H1 (cell line): ENCODE measurements around the gene BCL2. TPM values are rescaled to one million over a fixed set of nuclear protein-coding genes. Genes with fewer than 3 reads are reported as not detected.

Experiments
- CTCF ChIA-PET: fragments of 300-600 bp; sonication (Branson Sonifier 250); formaldehyde crosslinking; loops from one replicate; lab custom pipeline; 2021; ENCODE audit not compliant: partially characterized antibody; lab: Charles Lee
- POLR2A ChIA-PET: fragments of 300-600 bp; sonication (Branson Sonifier 250); formaldehyde crosslinking; loops from one replicate; lab custom pipeline; 2021; ENCODE audit warnings: inconsistent platforms; ENCODE audit not compliant: partially characterized antibody; lab: Charles Lee
- DNase-seq, 2 experiments: peaks; one replicate each; pipeline versions ENCODE4 v3.0.0 to v3.0.0-alpha.2; 2010 to 2022; ENCODE audit warnings: low spot score in 2 of 2, low read depth in 1 of 2, mixed read lengths in 1 of 2
- FAIRE-seq: peaks from 2 replicates; lab custom pipeline; 2011; peaks lifted over from hg19 to GRCh38; lab: Jason Lieb, UNC
- H2AFZ ChIP-seq: 2 replicates; pipeline ENCODE4 v1.8.1; 2012; ENCODE audit warnings: low read length, inconsistent platforms
- H2AK5ac ChIP-seq: 2 replicates; pipeline ENCODE4 v1.6.1; 2013; ENCODE audit warnings: low read depth, low read length
- H2BK120ac ChIP-seq: replicated peaks from 2 replicates; pipeline ENCODE3; 2013; ENCODE audit warnings: low read depth, low read length, inconsistent platforms
- H2BK12ac ChIP-seq: 2 replicates; pipeline ENCODE4 v1.6.1; 2013; ENCODE audit warnings: low read depth, low read length
- H2BK15ac ChIP-seq: 2 replicates; pipeline ENCODE4 v1.6.1; 2013; ENCODE audit warnings: low read length
- H2BK20ac ChIP-seq: 2 replicates; pipeline ENCODE4 v1.6.1; 2013; ENCODE audit warnings: low read length
- H2BK5ac ChIP-seq: 2 replicates; pipeline ENCODE4 v1.6.1; 2013; ENCODE audit warnings: low read depth, low read length
- H3K14ac ChIP-seq: 2 replicates; pipeline ENCODE4 v1.6.1; 2013; ENCODE audit warnings: inconsistent platforms; ENCODE audit not compliant: insufficient read length
- H3K18ac ChIP-seq: 2 replicates; pipeline ENCODE4 v1.6.1; 2013; ENCODE audit warnings: low read length; ENCODE audit errors: extremely low read depth
- H3K23ac ChIP-seq: 2 replicates; pipeline ENCODE4 v1.6.1; 2013; ENCODE audit warnings: inconsistent platforms; ENCODE audit not compliant: insufficient read length
- H3K23me2 ChIP-seq: 2 replicates; pipeline ENCODE4 v1.6.1; 2013; ENCODE audit warnings: low read depth, low read length
- H3K27ac ChIP-seq: 2 replicates; pipeline ENCODE4 v1.6.1; 2011; ENCODE audit warnings: low read depth, low read length, inconsistent platforms
- H3K27me3 ChIP-seq, 4 experiments: replicated peaks in 1 of 4; 1 replicate in 1 of 4; 2 replicates in 3 of 4; pipeline versions ENCODE4 v1.6.1 to v1.8.1; 2011 to 2013; ENCODE audit warnings: low read length in 3 of 4, mild to moderate bottlenecking in 3 of 4, inconsistent platforms in 2 of 4, mixed read lengths in 2 of 4, moderate library complexity in 1 of 4; ENCODE audit not compliant: control insufficient read depth in 3 of 4, insufficient read depth in 3 of 4; ENCODE audit errors: extremely low read depth in 1 of 4
- H3K36me3 ChIP-seq, 4 experiments: 2 replicates each; pipeline versions ENCODE4 v1.6.1 to v1.8.1; 2011 to 2013; ENCODE audit warnings: mild to moderate bottlenecking in 4 of 4, low read length in 3 of 4, moderate library complexity in 2 of 4, control low read depth in 1 of 4, inconsistent platforms in 1 of 4; ENCODE audit not compliant: insufficient read depth in 4 of 4, control insufficient read depth in 2 of 4
- H3K4ac ChIP-seq: replicated peaks from 2 replicates; pipeline ENCODE3; 2013; ENCODE audit warnings: low read length, low read depth, mixed read lengths, inconsistent platforms; ENCODE audit not compliant: insufficient read length
- H3K4me1 ChIP-seq, 4 experiments: replicated peaks in 1 of 4; 1 replicate in 1 of 4; 2 replicates in 3 of 4; pipeline versions ENCODE4 v1.6.1 to v1.8.1; 2011 to 2013; ENCODE audit warnings: low read length in 3 of 4, inconsistent platforms in 2 of 4, mixed read lengths in 1 of 4; ENCODE audit not compliant: insufficient read depth in 4 of 4, control insufficient read depth in 3 of 4
- H3K4me2 ChIP-seq, 2 experiments: 2 replicates each; pipeline versions ENCODE4 v1.6.1 to v1.8.1; 2011 to 2013; ENCODE audit warnings: low read depth in 2 of 2, low read length in 2 of 2, control low read depth in 1 of 2, inconsistent platforms in 1 of 2, mild to moderate bottlenecking in 1 of 2; ENCODE audit not compliant: insufficient read depth in 1 of 2
- H3K4me3 ChIP-seq, 4 experiments: fragments of 200-600, 300-600 bp in 1 of 4; sonication (generic), shearing (Covaris generic), sonication (Bioruptor Twin) in 1 of 4; 2 replicates each; pipeline versions ENCODE4 v1.5.1 to v1.8.1; 2011 to 2016; ENCODE audit warnings: low read length in 4 of 4, low read depth in 3 of 4, control low read depth in 2 of 4, inconsistent platforms in 2 of 4, mild to moderate bottlenecking in 2 of 4, mixed read lengths in 1 of 4, moderate library complexity in 1 of 4; ENCODE audit not compliant: insufficient read depth in 2 of 4; ENCODE audit errors: extremely low read depth in 1 of 4
- H3K56ac ChIP-seq: replicated peaks from 2 replicates; pipeline ENCODE3; 2013; ENCODE audit warnings: low read depth, mild to moderate bottlenecking, mixed read lengths, low read length, inconsistent platforms; ENCODE audit not compliant: insufficient read length
- H3K79me1 ChIP-seq: 2 replicates; pipeline ENCODE4 v1.6.1; 2013; ENCODE audit warnings: low read depth, low read length, control low read depth
- H3K79me2 ChIP-seq, 2 experiments: 2 replicates each; pipeline versions ENCODE4 v1.6.1 to v1.8.1; 2012 to 2013; ENCODE audit warnings: low read length in 2 of 2, mild to moderate bottlenecking in 2 of 2, inconsistent platforms in 1 of 2; ENCODE audit not compliant: insufficient read depth in 2 of 2, control insufficient read depth in 1 of 2
- H3K9ac ChIP-seq, 4 experiments: replicated peaks in 1 of 4; 1 replicate in 1 of 4; 2 replicates in 3 of 4; pipeline versions ENCODE4 v1.6.1 to v1.8.1; 2011 to 2013; ENCODE audit warnings: low read depth in 3 of 4, low read length in 3 of 4, control low read depth in 2 of 4, mild to moderate bottlenecking in 2 of 4, moderate library complexity in 2 of 4, inconsistent platforms in 1 of 4; ENCODE audit errors: extremely low read depth in 1 of 4
- H3K9me3 ChIP-seq, 2 experiments: 2 replicates each; pipeline versions ENCODE4 v1.6.1 to v1.8.1; 2012 to 2013; ENCODE audit warnings: mild to moderate bottlenecking in 2 of 2, moderate library complexity in 2 of 2, control low read depth in 1 of 2, inconsistent platforms in 1 of 2, low read depth in 1 of 2, low read length in 1 of 2, mixed read lengths in 1 of 2; ENCODE audit not compliant: insufficient read depth in 2 of 2
- H4K20me1 ChIP-seq, 2 experiments: replicated peaks in 1 of 2; 2 replicates each; pipeline versions ENCODE3 to v1.8.1; 2011 to 2013; ENCODE audit warnings: inconsistent platforms in 2 of 2, low read length in 2 of 2, mild to moderate bottlenecking in 1 of 2; ENCODE audit not compliant: insufficient read depth in 2 of 2, control insufficient read depth in 1 of 2
- H4K5ac ChIP-seq: 2 replicates; pipeline ENCODE4 v1.6.1; 2013; ENCODE audit warnings: low read length, low read depth, mixed read lengths, inconsistent platforms; ENCODE audit not compliant: insufficient read length
- H4K8ac ChIP-seq: 2 replicates; pipeline ENCODE4 v1.8.0; 2013; ENCODE audit warnings: mild to moderate bottlenecking, moderate library complexity, low read length, inconsistent platforms; ENCODE audit not compliant: insufficient read depth; ENCODE audit errors: extremely low read depth
- H4K91ac ChIP-seq: replicated peaks from 2 replicates; pipeline ENCODE3; 2013; ENCODE audit warnings: low read length, mixed read lengths, inconsistent platforms; ENCODE audit not compliant: insufficient read length
- CBX8 ChIP-seq: fragments of 300-800, 300-1000 bp; sonication (generic); IDR thresholded peaks from 2 replicates; pipeline ENCODE4 v1.7.1; 2016; ENCODE audit warnings: low read depth, low read length, borderline replicate concordance
- EZH2 ChIP-seq: fragments of 200-600 bp; sonication (generic); IDR thresholded peaks from 2 replicates; pipeline ENCODE4 v1.7.1; 2012; ENCODE audit warnings: low read depth, mild to moderate bottlenecking, moderate library complexity, low read length, inconsistent platforms; ENCODE audit not compliant: severe bottlenecking
- FOSL1 ChIP-seq: IDR thresholded peaks from 2 replicates; pipeline ENCODE4 v1.6.1; 2011; ENCODE audit warnings: mild to moderate bottlenecking, low read depth, low read length, moderate library complexity; ENCODE audit not compliant: insufficient read depth
- MAFK ChIP-seq: IDR thresholded peaks from 2 replicates; pipeline ENCODE4 v1.6.1; 2012; ENCODE audit warnings: low read depth, mild to moderate bottlenecking, improper control_type of control experiment, low read length
- WGBS, 2 experiments: shearing (Covaris generic) in 1 of 2; methylation state at CpG; one replicate each; pipeline versions ENCODE4 v1.1.6 to v1.1.7; 2013 to 2015; ENCODE audit warnings: low lambda C conversion rate in 2 of 2, mixed read lengths in 2 of 2, inconsistent platforms in 1 of 2, low coverage in 1 of 2, missing lambda C conversion rate in 1 of 2; ENCODE audit not compliant: insufficient replicate concordance in 2 of 2, insufficient coverage in 1 of 2, insufficient read length in 1 of 2; ENCODE audit errors: extremely low coverage in 1 of 2, missing lambda C conversion rate in 1 of 2; 5-methylcytosine and 5-hydroxymethylcytosine counted together
- polyA plus RNA-seq, 7 experiments: library from polyadenylated mRNA; depleted of rRNA in 3 of 7; stranded (reverse) in 5 of 7; unstranded in 2 of 7; fragments of >200 nt in 5 of 7; fragments of 200-250 nt in 2 of 7; gene quantifications; 1 replicate in 5 of 7; 2 replicates in 1 of 7; 4 replicates in 1 of 7; pipeline versions ENCODE4 v1.2.1 to v1.2.3, GENCODE V29; 2011 to 2013; ENCODE audit warnings: missing spikeins in 2 of 7, mixed read lengths in 2 of 7
- total RNA-seq: library from RNA; stranded (reverse); fragmentation: NEBNext Ultra II Directional; extraction: Animal tissue kit (Norgen Biotek cat#: 25700); gene quantifications from 2 replicates; pipeline ENCODE4 v1.2.1, GENCODE V29; 2021
- TF ChIP-seq, protein P1 (sequence below): IDR thresholded peaks from 2 replicates; pipeline ENCODE4 v1.6.1; 2012; ENCODE audit warnings: inconsistent platforms

BCL2 gene
- total and polyA plus RNA-seq, 2 of the 8 experiments (the other 6 are each of a cell fraction or from before 2014, with no cell fraction given): 0.59 to 4.5 TPM

DNA sequence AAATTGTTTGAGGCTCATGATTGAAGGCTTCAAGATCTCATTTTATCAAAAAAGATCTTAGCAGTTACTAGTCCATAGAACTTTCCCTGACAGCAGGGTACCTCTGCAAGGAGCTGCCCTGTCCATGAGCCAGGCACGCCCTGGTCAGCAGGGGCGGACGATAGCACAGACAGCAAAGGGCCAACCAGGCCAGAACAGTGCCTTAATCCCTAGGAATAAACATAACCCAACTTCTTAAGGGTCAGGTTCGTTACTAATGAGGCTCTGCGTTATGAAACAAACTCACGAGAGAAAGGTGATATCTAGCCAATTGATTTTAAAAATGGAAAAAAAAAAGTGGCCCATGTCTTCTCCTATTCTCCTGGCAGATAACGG is 59.2 kb downstream of the BCL2 start:
- Histone ChIP-seq H2BK15ac (no peak overlapping the region), H3K36me3 (no peaks in the 10 kb centered on the region), H2AK5ac (no peak overlapping the region), H3K79me1 (no peaks in the 10 kb centered on the region), H2BK20ac (no peak overlapping the region), H4K91ac (no peak overlapping the region), H2BK5ac (no peak overlapping the region), H2AFZ (no peak overlapping the region), H4K5ac (no peak overlapping the region), H3K18ac (no peak overlapping the region), H2BK120ac (no peak overlapping the region), H4K20me1 (no peaks in the 10 kb centered on the region), H3K9me3 (no peaks in the 10 kb centered on the region), H3K27me3 (no peaks in the 10 kb centered on the region; a peak in 1 of 7 replicates), H2BK12ac (no peak overlapping the region), H3K4me3 (no peak overlapping the region), H3K23me2 (no peaks in the 10 kb centered on the region), H3K14ac (no peak overlapping the region), H3K9ac (no peak overlapping the region), H3K23ac (no peak overlapping the region), H3K56ac (no peak overlapping the region), H3K4ac (no peak overlapping the region), H3K4me2 (no peak overlapping the region), H3K4me1 (no peaks in the 10 kb centered on the region), H4K8ac (no peak overlapping the region), H3K27ac (no peak overlapping the region), H3K79me2 (no peaks in the 10 kb centered on the region)
- DNase-seq (no peak), FAIRE-seq (no peak)
- ChIA-PET POLR2A (no interaction called here), CTCF (interaction anchor here (0.7 to 1.0 kb wide), 3 partner anchors 20 to 58 kb away, joined by 3 to 5 read pairs (median 4); no protein-coding TSS in a partner anchor)
- TF ChIP-seq EZH2 (no peak), FOSL1 (no peak), MAFK (no peak), CBX8 (no peak)
- TF ChIP-seq, protein P1, sequence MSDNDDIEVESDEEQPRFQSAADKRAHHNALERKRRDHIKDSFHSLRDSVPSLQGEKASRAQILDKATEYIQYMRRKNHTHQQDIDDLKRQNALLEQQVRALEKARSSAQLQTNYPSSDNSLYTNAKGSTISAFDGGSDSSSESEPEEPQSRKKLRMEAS: no peak
- WGBS, 2 experiments: 85% methylated on average over 7 of the region's 7 CpGs; no CpG with 5 or more reads in 1 of the 2 experiments
